ENCODE measurements around the gene MVD.

The MVD gene

GRCh38 chr16:88640498-88641247 is 22.2 kb downstream of the MVD start:
- DNase-seq (ENCODE audit: low spot score): no peak

GRCh38 chr16:88640039-88640495 is 22.8 kb downstream of the MVD start:
- DNase-seq (ENCODE audit: low spot score): no peak

GRCh38 chr16:88639231-88640038 is 23.5 kb downstream of the MVD start:
- peak; percentile 43 for DNase-seq (ENCODE audit: low spot score)

GRCh38 chr16:88638323-88639230 is 24.3 kb downstream of the MVD start, which contains the start of gene IL17C:
IL17C (plus strand) TSS chr16:88638572; CDS start chr16:88638642, 70 bp downstream.
- peak; percentile 45 for DNase-seq (ENCODE audit: low spot score)

GRCh38 chr16:88636488-88637265 is 26.2 kb downstream of the MVD start:
- no peak for DNase-seq (ENCODE audit: low spot score)

GRCh38 chr16:88635671-88636319 is 27.1 kb downstream of the MVD start:
- no peak for DNase-seq (ENCODE audit: low spot score)

- DNase-seq (ENCODE audit: low spot score): no peak
Observed at GRCh38 chr16:88634994-88635670, 27.8 kb downstream of the MVD start.

- DNase-seq (ENCODE audit: low spot score): peak; percentile 33
Observed at GRCh38 chr16:88634141-88634993, 28.5 kb downstream of the MVD start.

GRCh38 chr16:88633684-88634140 is 29.2 kb downstream of the MVD start:
- peak; percentile 71 for DNase-seq (ENCODE audit: low spot score)

- DNase-seq (ENCODE audit: low spot score): no peak
Observed at GRCh38 chr16:88632587-88632930, 30.3 kb downstream of the MVD start.

GRCh38 chr16:88631920-88632586 is 30.8 kb downstream of the MVD start:
- DNase-seq (ENCODE audit: low spot score): no peak

- no peak for DNase-seq (ENCODE audit: low spot score)
Observed at GRCh38 chr16:88631384-88631783, 31.5 kb downstream of the MVD start.

GRCh38 chr16:88630941-88631340 is 31.9 kb downstream of the MVD start:
- no peak for DNase-seq (ENCODE audit: low spot score)

- DNase-seq (ENCODE audit: low spot score): no peak
Observed at GRCh38 chr16:88630433-88630832, 32.5 kb downstream of the MVD start.

GRCh38 chr16:88629835-88630234 is 33.1 kb downstream of the MVD start:
- no peak for DNase-seq (ENCODE audit: low spot score)

- DNase-seq (ENCODE audit: low spot score): peak; percentile 6
Observed at GRCh38 chr16:88628512-88628974, 34.3 kb downstream of the MVD start.

GRCh38 chr16:88627531-88628411 is 35.1 kb downstream of the MVD start:
- no peak for DNase-seq (ENCODE audit: low spot score)
